ENCODE measurements around the gene MCTS1.
"Not testable (repeated sequence)": the region's sequence is repeated elsewhere in the genome, so short reads cannot be mapped to it uniquely, and the experiment has no call there.

Gene MCTS1

DNA sequence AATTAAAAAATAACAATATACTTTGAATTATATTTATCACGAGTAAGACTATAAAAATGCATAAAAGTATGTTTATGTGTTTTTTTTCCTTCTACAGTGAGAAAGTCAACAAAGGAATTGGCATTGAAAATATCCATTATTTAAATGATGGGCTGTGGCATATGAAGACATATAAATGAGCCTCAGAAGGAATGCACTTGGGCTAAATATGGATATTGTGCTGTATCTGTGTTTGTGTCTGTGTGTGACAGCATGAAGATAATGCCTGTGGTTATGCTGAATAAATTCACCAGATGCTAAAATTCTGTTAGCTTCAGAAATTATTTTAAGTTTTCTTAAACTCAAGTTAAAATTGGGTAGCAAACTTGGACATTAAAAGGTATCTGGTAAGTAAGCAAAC, 8.2 kb downstream of the MCTS1 start:
- Histone ChIP-seq H3K36me3 (ENCODE audit: insufficient read depth, low read length) (peaks cover 25% of the 10 kb centered on the region; the same call in 1 of the 2 replicates), H3K27ac (no peak overlapping the region), H3K9ac (ENCODE audit: insufficient read length) (no peak overlapping the region), H3K9me3 (ENCODE audit: low read depth, low read length) (no peaks in the 10 kb centered on the region), H3K4me3 (no peak overlapping the region)
- TF ChIP-seq FOXP2 (optimal IDR thresholded peaks at IDR 0.05; ENCODE audit: control extremely low read depth, extremely low read length, insufficient read depth) (no peak), POLR2AphosphoS5 (IDR thresholded peaks at IDR 0.05; ENCODE audit: borderline replicate concordance, low read depth, low read length) (no peak), EZH2 (IDR thresholded peaks at IDR 0.05) (no peak)
- DNase-seq (ENCODE audit: low read depth, low spot score): no peak

- H3K4me3 ChIP-seq: 0 out of 2 replicates have a peak overlapping the region, but pooled peaks have one; percentile 19
- no peak for TF ChIP-seq POLR2AphosphoS5 (IDR thresholded peaks at IDR 0.05; ENCODE audit: borderline replicate concordance, low read depth, low read length)
- TF ChIP-seq FOXP2 (optimal IDR thresholded peaks at IDR 0.05; ENCODE audit: control extremely low read depth, extremely low read length, insufficient read depth): no peak
- no peak for TF ChIP-seq EZH2 (IDR thresholded peaks at IDR 0.05)
- H3K9ac ChIP-seq (ENCODE audit: insufficient read length): no peak overlapping the region
- no peaks in the 10 kb centered on the region for H3K9me3 ChIP-seq (ENCODE audit: low read depth, low read length)
- no peak for DNase-seq (ENCODE audit: low read depth, low spot score)
- peaks cover 11% of the 10 kb centered on the region; the same call in 1 of the 2 replicates for H3K36me3 ChIP-seq (ENCODE audit: insufficient read depth, low read length)
- H3K27ac ChIP-seq: peak overlapping the region; percentile 82
Measured at GRCh38 chrX:120614816-120615215, 10.9 kb downstream of the MCTS1 start.

GRCh38 chrX:120617996-120618630, 14.2 kb downstream of the MCTS1 start:
- Histone ChIP-seq H3K4me3 (peak overlapping the region; percentile 49), H3K27ac (peak overlapping the region; percentile 87), H3K36me3 (ENCODE audit: insufficient read depth, low read length) (peaks cover 5% of the 10 kb centered on the region; the same call in 1 of the 2 replicates), H3K9ac (ENCODE audit: insufficient read length) (no peak overlapping the region), H3K9me3 (ENCODE audit: low read depth, low read length) (no peaks in the 10 kb centered on the region)
- no peak for TF ChIP-seq EZH2 (IDR thresholded peaks at IDR 0.05)
- TF ChIP-seq FOXP2 (optimal IDR thresholded peaks at IDR 0.05; ENCODE audit: control extremely low read depth, extremely low read length, insufficient read depth): no peak
- no peak for TF ChIP-seq POLR2AphosphoS5 (IDR thresholded peaks at IDR 0.05; ENCODE audit: borderline replicate concordance, low read depth, low read length)
- no peak for DNase-seq (ENCODE audit: low read depth, low spot score)

DNA sequence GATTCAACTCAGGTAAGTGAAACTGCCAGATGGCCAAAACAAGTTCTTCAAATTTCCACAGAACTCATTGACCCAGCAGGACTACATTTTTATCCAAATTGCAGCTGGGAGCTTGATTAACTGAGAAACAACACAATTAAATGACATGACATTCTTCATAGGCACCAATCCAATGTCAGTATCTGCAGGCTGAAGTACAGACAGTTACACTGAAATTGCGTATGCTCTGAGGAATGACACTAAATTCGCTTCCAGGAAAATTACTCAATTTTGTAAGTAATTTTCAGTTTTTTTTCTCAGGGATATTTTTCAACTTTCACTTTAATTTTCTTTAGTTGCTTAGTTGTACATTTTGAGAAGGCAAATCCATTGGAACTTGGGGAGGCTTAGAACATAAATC, 21.5 kb downstream of the MCTS1 start:
- Histone ChIP-seq H3K9me3 (ENCODE audit: low read depth, low read length) (no peaks in the 10 kb centered on the region), H3K9ac (ENCODE audit: insufficient read length) (no peak overlapping the region), H3K27ac (peak overlapping the region; percentile 14; the same call in 1 of the 2 replicates), H3K4me3 (no peak overlapping the region), H3K36me3 (ENCODE audit: insufficient read depth, low read length) (peaks cover 11% of the 10 kb centered on the region; the same call in 1 of the 2 replicates)
- DNase-seq (ENCODE audit: low read depth, low spot score): no peak
- no peak for TF ChIP-seq EZH2 (IDR thresholded peaks at IDR 0.05)

DNA sequence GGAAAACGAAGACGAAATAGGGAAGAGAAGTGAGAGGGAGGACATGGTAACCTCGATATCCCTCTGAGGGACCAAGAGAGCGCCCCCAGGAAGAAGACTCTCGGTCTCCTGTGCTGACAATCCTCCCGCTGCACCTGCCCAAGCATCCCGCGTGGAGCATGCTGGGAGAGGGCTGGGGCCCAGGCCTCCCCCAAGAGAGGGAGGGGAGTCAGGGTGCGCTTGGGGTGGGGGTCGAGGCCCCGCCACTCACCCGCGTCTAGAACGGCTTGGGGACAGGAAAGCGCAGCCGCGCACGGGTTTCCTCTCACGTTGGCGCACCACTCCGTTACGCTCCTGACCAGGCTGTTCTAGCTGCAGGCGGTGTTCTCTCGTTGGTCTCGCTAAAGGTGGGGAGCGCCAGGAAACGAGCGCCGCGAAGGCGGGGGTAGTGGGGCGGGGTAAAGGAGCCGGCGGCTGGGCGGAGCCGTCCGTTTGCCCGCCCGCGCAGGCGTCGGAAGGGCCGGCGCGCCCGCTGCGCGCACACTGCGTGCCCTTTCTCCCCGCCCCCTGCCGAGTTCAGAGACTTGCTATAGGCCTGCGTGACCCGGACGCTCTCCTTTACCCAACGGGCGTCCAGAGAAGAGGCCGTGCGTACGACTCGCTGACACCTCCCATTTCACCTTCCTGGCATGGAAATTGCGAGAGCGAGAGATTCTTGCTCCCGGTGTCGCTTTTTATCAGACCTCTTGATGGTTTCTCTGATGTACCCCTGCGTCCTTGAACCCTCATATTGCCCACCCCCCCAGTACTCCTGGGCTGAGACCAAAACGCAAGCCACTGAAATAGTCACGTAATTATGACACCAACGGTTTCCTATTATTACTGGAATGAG, 26.0 kb downstream of the MCTS1 start, which contains the start of gene C1GALT1C1:
C1GALT1C1 (minus strand) TSS at position 388 of the 871 bp plus-strand sequence. CDS start 2,888 bp downstream, outside the sequence.
- Histone ChIP-seq H3K4me3 (peak within 1 kb of the TSS; percentile 78), H3K9me3 (ENCODE audit: low read depth, low read length) (no peaks in the 10 kb centered on the region), H3K36me3 (ENCODE audit: insufficient read depth, low read length) (0 out of 2 replicates have a peak, but pooled peaks cover 2% of the 10 kb centered on the region), H3K27ac (peak within 1 kb of the TSS; percentile 60), H3K9ac (ENCODE audit: insufficient read length) (peak within 1 kb of the TSS; percentile 75)
- TF ChIP-seq FOXP2 (optimal IDR thresholded peaks at IDR 0.05; ENCODE audit: control extremely low read depth, extremely low read length, insufficient read depth) (no peak), POLR2AphosphoS5 (IDR thresholded peaks at IDR 0.05; ENCODE audit: borderline replicate concordance, low read depth, low read length) (peak; percentile 77), EZH2 (IDR thresholded peaks at IDR 0.05) (no peak)
- DNase-seq (ENCODE audit: low read depth, low spot score): peak; percentile 53

- no peaks in the 10 kb centered on the region for H3K36me3 ChIP-seq (ENCODE audit: insufficient read depth, low read length)
- DNase-seq (ENCODE audit: low read depth, low spot score): no peak
- H3K27ac ChIP-seq: no peak overlapping the region
- TF ChIP-seq POLR2AphosphoS5 (IDR thresholded peaks at IDR 0.05; ENCODE audit: borderline replicate concordance, low read depth, low read length) (no peak), EZH2 (IDR thresholded peaks at IDR 0.05) (no peak), FOXP2 (optimal IDR thresholded peaks at IDR 0.05; ENCODE audit: control extremely low read depth, extremely low read length, insufficient read depth) (no peak)
- no peak overlapping the region for H3K9ac ChIP-seq (ENCODE audit: insufficient read length)
- H3K9me3 ChIP-seq (ENCODE audit: low read depth, low read length): no peaks in the 10 kb centered on the region
- H3K4me3 ChIP-seq: no peak overlapping the region
Measured at GRCh38 chrX:120638619-120639018, 34.7 kb downstream of the MCTS1 start.

DNA sequence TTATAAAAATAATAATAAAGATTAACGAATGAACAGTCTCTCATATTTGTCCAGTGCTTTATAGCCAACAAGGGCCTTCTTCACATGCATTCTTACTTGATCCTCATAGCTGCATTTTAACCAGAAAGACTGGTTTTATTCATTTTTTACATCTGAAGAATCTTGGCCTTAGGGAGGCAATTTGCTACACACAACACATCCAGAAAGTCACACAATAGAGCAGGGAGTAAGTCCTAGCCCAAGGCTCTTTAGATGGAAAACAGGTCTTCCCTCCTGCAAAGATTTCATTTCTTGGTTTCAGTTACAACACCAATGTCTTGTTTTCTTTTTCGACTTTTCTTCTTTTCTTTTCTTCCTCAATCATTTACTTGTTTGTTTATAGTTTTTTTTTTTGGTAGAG, 39.0 kb downstream of the MCTS1 start:
- H3K4me3 ChIP-seq: no peak overlapping the region
- no peak overlapping the region for H3K27ac ChIP-seq
- TF ChIP-seq POLR2AphosphoS5 (IDR thresholded peaks at IDR 0.05; ENCODE audit: borderline replicate concordance, low read depth, low read length): no peak
- TF ChIP-seq EZH2 (IDR thresholded peaks at IDR 0.05): no peak
- TF ChIP-seq FOXP2 (optimal IDR thresholded peaks at IDR 0.05; ENCODE audit: control extremely low read depth, extremely low read length, insufficient read depth): no peak
- H3K9ac ChIP-seq (ENCODE audit: insufficient read length): no peak overlapping the region
- no peaks in the 10 kb centered on the region for H3K36me3 ChIP-seq (ENCODE audit: insufficient read depth, low read length)
- no peak for DNase-seq (ENCODE audit: low read depth, low spot score)
- no peaks in the 10 kb centered on the region for H3K9me3 ChIP-seq (ENCODE audit: low read depth, low read length)

DNA sequence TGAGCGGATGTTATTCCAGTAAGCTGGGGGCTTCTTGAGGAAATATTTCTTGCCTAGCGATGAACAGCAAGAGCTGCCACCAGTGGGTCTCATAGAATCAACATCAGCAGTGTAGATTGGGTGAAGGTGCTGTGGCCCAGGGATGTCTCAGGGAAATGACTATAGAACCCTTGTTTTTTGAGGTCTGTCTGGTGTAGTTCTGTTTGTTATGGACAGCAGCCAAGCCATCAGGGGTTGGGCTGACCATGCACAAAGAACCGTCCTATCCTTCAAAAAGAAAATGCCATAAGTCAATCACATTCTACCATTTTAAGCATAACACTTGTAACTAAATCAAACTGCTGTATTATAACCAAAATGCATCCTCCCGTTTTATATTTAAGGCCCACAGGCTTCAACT, 43.2 kb downstream of the MCTS1 start:
- Histone ChIP-seq H3K36me3 (ENCODE audit: insufficient read depth, low read length) (no peaks in the 10 kb centered on the region), H3K9me3 (ENCODE audit: low read depth, low read length) (no peaks in the 10 kb centered on the region), H3K27ac (no peak overlapping the region), H3K9ac (ENCODE audit: insufficient read length) (no peak overlapping the region), H3K4me3 (no peak overlapping the region)
- DNase-seq (ENCODE audit: low read depth, low spot score): no peak
- no peak for TF ChIP-seq EZH2 (IDR thresholded peaks at IDR 0.05)
- TF ChIP-seq FOXP2 (optimal IDR thresholded peaks at IDR 0.05; ENCODE audit: control extremely low read depth, extremely low read length, insufficient read depth): no peak
- TF ChIP-seq POLR2AphosphoS5 (IDR thresholded peaks at IDR 0.05; ENCODE audit: borderline replicate concordance, low read depth, low read length): no peak

DNA sequence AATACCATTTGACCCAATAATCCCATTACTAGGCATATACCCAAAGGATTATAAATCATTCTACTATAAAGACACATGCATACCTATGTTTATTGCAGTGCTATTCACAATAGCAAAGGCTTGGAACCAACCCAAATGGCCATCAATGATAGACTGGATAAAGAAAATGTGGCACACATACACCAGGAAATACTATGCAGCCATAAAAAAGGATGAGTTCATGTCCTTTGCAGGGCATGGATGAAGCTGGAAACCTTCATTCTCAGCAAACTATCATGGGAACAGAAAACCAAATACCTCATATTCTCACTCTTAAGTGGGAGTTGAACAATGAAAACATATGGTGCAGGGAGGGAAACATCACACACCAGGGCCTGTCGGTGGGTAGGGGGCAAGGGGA, 48.4 kb downstream of the MCTS1 start:
- DNase-seq (ENCODE audit: low read depth, low spot score); H3K9ac ChIP-seq (ENCODE audit: insufficient read length); H3K27ac ChIP-seq; H3K4me3 ChIP-seq; H3K9me3 ChIP-seq (ENCODE audit: low read depth, low read length); H3K36me3 ChIP-seq (ENCODE audit: insufficient read depth, low read length): not testable (repeated sequence)

Data from SK-N-MC (cell line).